PC-9 (cell line): ENCODE data around the gene PCGF3. TPM values are rescaled to one million over a fixed set of nuclear protein-coding genes. Genes with fewer than 3 reads are reported as not detected.

Experiments used
- BruUV-seq: library from RNA; stranded (reverse); fragments of 400-500 nt; replicated peaks from 2 replicates; lab custom pipeline; 2021; lab: Mats Ljungman, UMichigan
- CTCF ChIA-PET: fragments of 300-600 bp; sonication (Branson Sonifier 250); formaldehyde crosslinking; loops from one replicate; lab custom pipeline; 2022; ENCODE audit warnings: antibody characterized with exemption; lab: Charles Lee
- POLR2A ChIA-PET: fragments of 300-600 bp; sonication (Branson Sonifier 250); formaldehyde crosslinking; loops from one replicate; lab custom pipeline; 2022; ENCODE audit warnings: antibody characterized with exemption; ENCODE audit not compliant: unreplicated experiment; lab: Charles Lee
- DNase-seq, 2 experiments: peaks; one replicate each; pipeline versions ENCODE4 v3.0.0 to v3.0.0-alpha.2; 2015 to 2022; ENCODE audit warnings: mixed read lengths in 1 of 2
- H2AFZ ChIP-seq: fragments of 200-600 bp; sonication (generic); 2 replicates; pipeline ENCODE4 v1.8.1; 2017; ENCODE audit warnings: antibody characterized with exemption
- H3F3A ChIP-seq: fragments of 200-600 bp; sonication (generic); 2 replicates; pipeline ENCODE4 v1.8.1; 2017; ENCODE audit warnings: antibody characterized with exemption, mild to moderate bottlenecking, low read depth; ENCODE audit not compliant: insufficient read depth
- H3K27ac ChIP-seq: fragments of 200-600 bp; sonication (generic); 2 replicates; pipeline ENCODE4 v1.6.1; 2016; ENCODE audit warnings: mixed run types
- H3K27me3 ChIP-seq: fragments of 200-600 bp; sonication (generic); 2 replicates; pipeline ENCODE4 v1.6.1; 2016; ENCODE audit warnings: low read depth, mixed run types; ENCODE audit not compliant: insufficient read depth
- H3K36me3 ChIP-seq: fragments of 200-600 bp; sonication (generic); 2 replicates; pipeline ENCODE4 v1.6.1; 2016; ENCODE audit warnings: low read depth, mixed run types
- H3K4me1 ChIP-seq: fragments of 200-600 bp; sonication (generic); replicated peaks from 2 replicates; pipeline ENCODE4 v1.6.1; 2016; ENCODE audit warnings: mixed run types; ENCODE audit not compliant: insufficient read depth
- H3K4me2 ChIP-seq: fragments of 200-600 bp; sonication (generic); 2 replicates; pipeline ENCODE4 v1.6.1; 2017; ENCODE audit warnings: mixed run types
- H3K4me3 ChIP-seq: fragments of 200-600 bp; sonication (generic); 2 replicates; pipeline ENCODE4 v1.6.1; 2016; ENCODE audit warnings: mixed run types
- H3K79me2 ChIP-seq: fragments of 200-600 bp; sonication (generic); 2 replicates; pipeline ENCODE4 v1.6.1; 2017; ENCODE audit warnings: low read depth, mixed run types
- H3K9me2 ChIP-seq: fragments of 200-600 bp; sonication (generic); 2 replicates; pipeline ENCODE4 v1.8.1; 2017; ENCODE audit warnings: mild to moderate bottlenecking; ENCODE audit not compliant: insufficient read depth
- H3K9me3 ChIP-seq: fragments of 200-600 bp; sonication (generic); 2 replicates; pipeline ENCODE4 v1.8.1; 2016; ENCODE audit warnings: low read depth; ENCODE audit not compliant: insufficient read depth
- H4K20me1 ChIP-seq: fragments of 200-600 bp; sonication (generic); 2 replicates; pipeline ENCODE4 v1.8.1; 2017; ENCODE audit not compliant: insufficient read depth
- CTCF ChIP-seq: fragments of 200-600 bp; sonication (generic); conservative IDR thresholded peaks from 2 replicates; pipeline ENCODE4 v1.6.1; 2017; ENCODE audit warnings: mixed run types, antibody characterized with exemption, mild to moderate bottlenecking, moderate library complexity
- EZH2 ChIP-seq: fragments of 200-600 bp; sonication (generic); IDR thresholded peaks from 2 replicates; pipeline ENCODE4 v1.8.0; 2017; ENCODE audit warnings: antibody characterized with exemption, low read depth
- intact Hi-C: fragments of 100-400 bp; cut with micrococcal nuclease; formaldehyde crosslinking; loops from one replicate; pipeline ENCODE4 v1.10.0; 2022; ENCODE audit not compliant: unreplicated experiment
- total RNA-seq: library from RNA; stranded (reverse); gene quantifications from 2 replicates; pipeline ENCODE4 v1.2.3, GENCODE V29; 2021

Gene PCGF3
- total RNA-seq, 1 experiment from 2014 or later = 60.8 TPM

- H3K27me3 ChIP-seq = no peaks in the 10 kb centered on the region
- no peak overlapping the region for H3K4me3 ChIP-seq
- TF ChIP-seq CTCF (no peak), EZH2 (no peak)
- DNase-seq = peak in 1 of 2 experiments; percentile 48
- H3K27ac ChIP-seq = no peak overlapping the region
- H3K4me1 ChIP-seq = no peaks in the 10 kb centered on the region
- H4K20me1 ChIP-seq = no peaks in the 10 kb centered on the region
- CTCF ChIA-PET = no interaction called here
- no peaks in the 10 kb centered on the region; the same call in none of the 2 replicates for H3F3A ChIP-seq
- H3K36me3 ChIP-seq = no peaks in the 10 kb centered on the region
- H3K4me2 ChIP-seq = no peak overlapping the region
- no peaks in the 10 kb centered on the region for H3K79me2 ChIP-seq
- POLR2A ChIA-PET = no interaction called here
- no peak overlapping the region for H2AFZ ChIP-seq
- no TSS peak for BruUV-seq
- intact Hi-C loops = no loop called here
- no peaks in the 10 kb centered on the region for H3K9me2 ChIP-seq
- no peaks in the 10 kb centered on the region for H3K9me3 ChIP-seq
These were observed 86.4 kb downstream of the PCGF3 start for GRCh38 chr4:791898-792625.

- no peaks in the 10 kb centered on the region for H4K20me1 ChIP-seq
- CTCF ChIA-PET = no interaction called here
- H3K4me1 ChIP-seq = no peaks in the 10 kb centered on the region
- DNase-seq = no peak
- no peak overlapping the region for H3K4me2 ChIP-seq
- intact Hi-C loops = no loop called here
- no peaks in the 10 kb centered on the region for H3K79me2 ChIP-seq
- no peaks in the 10 kb centered on the region for H3K36me3 ChIP-seq
- no peaks in the 10 kb centered on the region; the same call in none of the 2 replicates for H3F3A ChIP-seq
- TF ChIP-seq CTCF = no peak
- no peak for TF ChIP-seq EZH2
- H3K27ac ChIP-seq = no peak overlapping the region
- no peaks in the 10 kb centered on the region for H3K9me3 ChIP-seq
- no peak overlapping the region for H2AFZ ChIP-seq
- no peak overlapping the region for H3K4me3 ChIP-seq
- POLR2A ChIA-PET = no interaction called here
- no peaks in the 10 kb centered on the region for H3K27me3 ChIP-seq
- no peaks in the 10 kb centered on the region for H3K9me2 ChIP-seq
- BruUV-seq = no TSS peak
These were observed 87.0 kb downstream of the PCGF3 start for GRCh38 chr4:792626-793092.

- Histone ChIP-seq H3K9me3 (no peaks in the 10 kb centered on the region), H3K4me1 (no peaks in the 10 kb centered on the region), H4K20me1 (no peaks in the 10 kb centered on the region), H3K4me2 (no peak overlapping the region), H3K36me3 (no peaks in the 10 kb centered on the region), H3F3A (peaks cover 3% of the 10 kb centered on the region), H3K79me2 (no peaks in the 10 kb centered on the region), H3K4me3 (no peak overlapping the region), H3K27me3 (no peaks in the 10 kb centered on the region), H2AFZ (no peak overlapping the region), H3K27ac (no peak overlapping the region), H3K9me2 (no peaks in the 10 kb centered on the region)
- POLR2A ChIA-PET = no interaction called here
- TF ChIP-seq CTCF (no peak), EZH2 (no peak)
- DNase-seq = no peak
- BruUV-seq = no TSS peak
- intact Hi-C loops = no loop called here
- CTCF ChIA-PET = no interaction called here
These were observed 87.6 kb downstream of the PCGF3 start for GRCh38 chr4:793093-793861.
